WTC11 (cell line): ENCODE data around the gene ELN. TPM values are rescaled to one million over a fixed set of nuclear protein-coding genes. Genes with fewer than 3 reads are reported as not detected.

Source experiments
- ATAC-seq: fragments of 200-7000 bp; cut with Tn5 transposase; 2 replicates; pipeline ENCODE4 v1.10.0; 2021; ENCODE audit warnings: mild to moderate bottlenecking, moderate library complexity
- CTCF ChIA-PET: fragments of 300-600 bp; sonication (Branson Sonifier 250); formaldehyde crosslinking; loops from one replicate; lab custom pipeline; 2021; ENCODE audit warnings: antibody characterized with exemption; lab: Charles Lee
- POLR2A ChIA-PET: fragments of 350-600 bp; sonication (Branson Sonifier 250); formaldehyde crosslinking; loops from one replicate; lab custom pipeline; 2021; ENCODE audit warnings: antibody characterized with exemption; lab: Charles Lee
- DNase-seq: peaks from one replicate; pipeline ENCODE4 v3.0.0; 2021; ENCODE audit warnings: low spot score
- H3K27ac Mint-ChIP-seq: 2 replicates; pipeline ENCODE4 v1.8.0; 2021; ENCODE audit warnings: mixed read lengths
- H3K27me3 Mint-ChIP-seq: 2 replicates; pipeline ENCODE4 v1.8.0; 2021; ENCODE audit warnings: low read depth, mild to moderate bottlenecking, moderate library complexity, mixed read lengths
- H3K36me3 Mint-ChIP-seq: 2 replicates; pipeline ENCODE4 v1.8.0; 2021; ENCODE audit warnings: mixed read lengths
- H3K4me1 Mint-ChIP-seq: 2 replicates; pipeline ENCODE4 v1.8.0; 2022; ENCODE audit warnings: mixed read lengths
- H3K4me3 Mint-ChIP-seq: 2 replicates; pipeline ENCODE4 v1.8.0; 2021; ENCODE audit warnings: mild to moderate bottlenecking, moderate library complexity, mixed read lengths
- H3K9me3 Mint-ChIP-seq: 2 replicates; pipeline ENCODE4 v1.8.0; 2021; ENCODE audit warnings: mixed read lengths
- EMX1 ChIP-seq: fragments of 250-450 bp; sonication (Bioruptor Pico); IDR thresholded peaks from 2 replicates; pipeline ENCODE4 v1.8.0; 2021; ENCODE audit warnings: mild to moderate bottlenecking
- GRHL2 ChIP-seq: fragments of 250-450 bp; sonication (Bioruptor Pico); IDR thresholded peaks from 2 replicates; pipeline ENCODE4 v1.8.0; 2022; ENCODE audit warnings: mild to moderate bottlenecking, moderate library complexity; ENCODE audit not compliant: insufficient replicate concordance, severe bottlenecking
- TEAD1 ChIP-seq: sonication (generic); formaldehyde crosslinking; IDR thresholded peaks from 2 replicates; pipeline ENCODE4 v1.8.0; 2022; ENCODE audit warnings: mild to moderate bottlenecking, missing genetic modification reagents
- ZNF121 ChIP-seq: sonication (generic); formaldehyde crosslinking; IDR thresholded peaks from 2 replicates; pipeline ENCODE4 v1.8.0; 2023; ENCODE audit warnings: missing genetic modification reagents
- ZNF671 ChIP-seq: fragments of 250-450 bp; sonication (Bioruptor Pico); IDR thresholded peaks from 2 replicates; pipeline ENCODE4 v1.8.0; 2021; ENCODE audit warnings: mild to moderate bottlenecking
- ZSCAN18 ChIP-seq: fragments of 250-450 bp; sonication (Bioruptor Pico); IDR thresholded peaks from 2 replicates; pipeline ENCODE4 v2.1.2; 2022; ENCODE audit warnings: mild to moderate bottlenecking, moderate library complexity
- total RNA-seq: library from RNA; stranded (reverse); gene quantifications from 3 replicates; pipeline ENCODE4 v1.2.3, GENCODE V29; 2021
- TF ChIP-seq, protein P1 (sequence below): sonication (generic); formaldehyde crosslinking; IDR thresholded peaks from 2 replicates; pipeline ENCODE4 v1.8.0; 2022; ENCODE audit warnings: mild to moderate bottlenecking, missing genetic modification reagents
- TF ChIP-seq, protein P2 (sequence below): sonication (generic); formaldehyde crosslinking; IDR thresholded peaks from 2 replicates; pipeline ENCODE4 v1.8.0; 2022; ENCODE audit warnings: missing genetic modification reagents
- TF ChIP-seq, protein P3 (sequence below): fragments of 250-450 bp; sonication (Bioruptor Pico); conservative IDR thresholded peaks from 2 replicates; pipeline ENCODE4 v1.9.0; 2021; ENCODE audit warnings: mild to moderate bottlenecking

Gene ELN
- total RNA-seq, 1 experiment from 2014 or later, result 3.3 TPM

DNA sequence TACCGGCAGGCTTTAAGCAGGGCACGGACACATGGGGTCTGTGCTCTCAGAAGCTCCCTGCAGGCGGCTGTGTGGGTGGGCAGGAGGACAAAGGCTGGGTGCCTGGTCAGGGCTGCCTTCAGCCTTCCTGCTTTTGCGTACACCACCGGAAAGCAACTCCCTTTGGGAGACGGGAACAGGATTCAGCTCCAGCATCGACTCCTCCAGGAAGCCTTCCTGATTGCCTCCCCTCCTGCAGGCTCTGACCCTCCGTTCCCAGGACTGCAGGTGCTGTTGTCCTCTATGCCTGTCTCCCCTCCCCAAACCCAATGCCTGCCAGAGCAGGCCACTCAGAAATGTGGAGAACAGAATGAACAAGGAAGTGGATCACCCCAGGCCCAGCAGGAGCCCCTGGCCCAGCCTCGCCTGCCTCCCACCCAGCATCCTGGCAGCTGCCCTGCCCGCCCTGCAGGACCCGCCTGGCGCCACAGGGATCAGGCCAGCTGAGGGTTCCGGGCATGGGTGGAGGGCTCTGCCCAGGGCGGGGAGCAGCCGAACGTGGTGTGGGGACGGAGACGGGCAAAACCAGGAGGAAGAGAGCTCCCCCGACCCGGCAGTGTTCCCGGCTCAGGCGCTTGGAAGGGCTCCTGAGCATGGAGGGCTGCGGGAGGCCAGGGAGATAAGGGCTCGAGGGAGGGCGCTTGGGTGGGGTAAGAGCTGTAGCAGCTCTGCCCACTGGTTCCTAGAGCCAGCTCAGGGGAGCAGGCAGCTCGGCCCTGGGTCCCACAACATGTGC lies 6.2 kb upstream of the ELN start:
- ChIA-PET CTCF (interaction anchor here (0.8 to 1.7 kb wide), 4 partner anchors 8 to 185 kb away, joined by 3 to 6 read pairs (median 4); no protein-coding TSS in a partner anchor), POLR2A (no interaction called here)
- Mint-ChIP-seq H3K4me3 (no peak overlapping the region), H3K27ac (no peak overlapping the region), H3K4me1 (peaks cover 11% of the 10 kb centered on the region), H3K36me3 (no peaks in the 10 kb centered on the region), H3K27me3 (0 out of 2 replicates have a peak, but pooled peaks cover 5% of the 10 kb centered on the region), H3K9me3 (no peaks in the 10 kb centered on the region)
- TF ChIP-seq, protein P1, sequence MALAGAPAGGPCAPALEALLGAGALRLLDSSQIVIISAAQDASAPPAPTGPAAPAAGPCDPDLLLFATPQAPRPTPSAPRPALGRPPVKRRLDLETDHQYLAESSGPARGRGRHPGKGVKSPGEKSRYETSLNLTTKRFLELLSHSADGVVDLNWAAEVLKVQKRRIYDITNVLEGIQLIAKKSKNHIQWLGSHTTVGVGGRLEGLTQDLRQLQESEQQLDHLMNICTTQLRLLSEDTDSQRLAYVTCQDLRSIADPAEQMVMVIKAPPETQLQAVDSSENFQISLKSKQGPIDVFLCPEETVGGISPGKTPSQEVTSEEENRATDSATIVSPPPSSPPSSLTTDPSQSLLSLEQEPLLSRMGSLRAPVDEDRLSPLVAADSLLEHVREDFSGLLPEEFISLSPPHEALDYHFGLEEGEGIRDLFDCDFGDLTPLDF (CRISPR knock-in tag), result no peak
- TF ChIP-seq, protein P2, sequence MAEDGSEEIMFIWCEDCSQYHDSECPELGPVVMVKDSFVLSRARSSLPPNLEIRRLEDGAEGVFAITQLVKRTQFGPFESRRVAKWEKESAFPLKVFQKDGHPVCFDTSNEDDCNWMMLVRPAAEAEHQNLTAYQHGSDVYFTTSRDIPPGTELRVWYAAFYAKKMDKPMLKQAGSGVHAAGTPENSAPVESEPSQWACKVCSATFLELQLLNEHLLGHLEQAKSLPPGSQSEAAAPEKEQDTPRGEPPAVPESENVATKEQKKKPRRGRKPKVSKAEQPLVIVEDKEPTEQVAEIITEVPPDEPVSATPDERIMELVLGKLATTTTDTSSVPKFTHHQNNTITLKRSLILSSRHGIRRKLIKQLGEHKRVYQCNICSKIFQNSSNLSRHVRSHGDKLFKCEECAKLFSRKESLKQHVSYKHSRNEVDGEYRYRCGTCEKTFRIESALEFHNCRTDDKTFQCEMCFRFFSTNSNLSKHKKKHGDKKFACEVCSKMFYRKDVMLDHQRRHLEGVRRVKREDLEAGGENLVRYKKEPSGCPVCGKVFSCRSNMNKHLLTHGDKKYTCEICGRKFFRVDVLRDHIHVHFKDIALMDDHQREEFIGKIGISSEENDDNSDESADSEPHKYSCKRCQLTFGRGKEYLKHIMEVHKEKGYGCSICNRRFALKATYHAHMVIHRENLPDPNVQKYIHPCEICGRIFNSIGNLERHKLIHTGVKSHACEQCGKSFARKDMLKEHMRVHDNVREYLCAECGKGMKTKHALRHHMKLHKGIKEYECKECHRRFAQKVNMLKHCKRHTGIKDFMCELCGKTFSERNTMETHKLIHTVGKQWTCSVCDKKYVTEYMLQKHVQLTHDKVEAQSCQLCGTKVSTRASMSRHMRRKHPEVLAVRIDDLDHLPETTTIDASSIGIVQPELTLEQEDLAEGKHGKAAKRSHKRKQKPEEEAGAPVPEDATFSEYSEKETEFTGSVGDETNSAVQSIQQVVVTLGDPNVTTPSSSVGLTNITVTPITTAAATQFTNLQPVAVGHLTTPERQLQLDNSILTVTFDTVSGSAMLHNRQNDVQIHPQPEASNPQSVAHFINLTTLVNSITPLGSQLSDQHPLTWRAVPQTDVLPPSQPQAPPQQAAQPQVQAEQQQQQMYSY (CRISPR knock-in tag), result peak; percentile 44
- ATAC-seq, result no peak
- no peak for DNase-seq

DNA sequence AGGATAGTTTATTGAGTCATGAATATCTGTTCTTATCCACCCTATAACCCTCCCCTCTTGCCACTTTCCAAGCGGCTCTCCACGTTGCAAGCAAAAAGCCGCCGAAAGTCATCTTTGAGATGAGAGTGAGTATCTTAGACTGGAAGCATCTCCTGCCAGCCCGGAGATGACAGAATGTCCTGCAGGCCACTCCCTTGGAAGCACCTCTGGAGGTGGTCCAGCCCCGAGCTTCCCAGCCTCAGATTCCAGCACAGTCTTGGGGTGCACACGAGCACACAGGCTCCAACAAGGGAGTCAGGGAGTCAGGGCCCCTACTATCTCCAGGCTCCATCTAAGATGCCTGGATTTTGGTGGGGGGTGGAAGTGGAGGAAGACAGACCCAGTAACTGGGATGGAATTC lies 5.5 kb upstream of the ELN start:
- ChIA-PET CTCF (interaction anchor here (0.6 to 1.7 kb wide), 5 partner anchors 8 to 184 kb away, joined by 3 to 6 read pairs (median 3); no protein-coding TSS in a partner anchor), POLR2A (no interaction called here)
- ATAC-seq (no peak), DNase-seq (no peak)
- H3K27me3 Mint-ChIP-seq, result 0 out of 2 replicates have a peak, but pooled peaks cover 5% of the 10 kb centered on the region
- H3K27ac Mint-ChIP-seq, result no peak overlapping the region
- peaks cover 16% of the 10 kb centered on the region for H3K4me1 Mint-ChIP-seq
- no peak overlapping the region for H3K4me3 Mint-ChIP-seq
- H3K36me3 Mint-ChIP-seq, result no peaks in the 10 kb centered on the region
- H3K9me3 Mint-ChIP-seq, result no peaks in the 10 kb centered on the region
- TF ChIP-seq ZSCAN18 (CRISPR knock-in tag) (no peak), TEAD1 (no peak)

DNA sequence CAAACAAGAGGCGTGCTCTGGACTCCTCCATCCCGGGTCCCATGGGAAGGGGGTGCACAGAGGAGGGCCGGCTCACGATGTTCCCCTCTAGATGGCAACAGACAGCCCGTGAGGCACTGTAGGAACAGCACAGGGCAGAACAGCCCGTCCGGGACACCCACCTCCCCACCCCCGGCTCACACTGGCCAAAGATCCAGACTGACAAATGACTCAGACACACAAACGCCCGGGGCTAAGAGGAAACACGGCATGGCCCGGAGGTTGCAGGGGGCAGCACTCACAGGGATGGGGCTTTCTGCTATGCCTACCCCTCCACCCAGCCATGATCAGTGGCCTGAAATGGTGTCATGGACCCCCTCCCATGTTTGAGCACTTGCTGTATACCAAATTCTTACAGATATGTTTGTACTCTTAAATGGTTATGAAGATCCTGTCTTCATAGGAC lies 4.9 kb upstream of the ELN start:
- POLR2A ChIA-PET, result no interaction called here
- ATAC-seq, result peak; percentile 27
- no peak overlapping the region for H3K27ac Mint-ChIP-seq
- no peaks in the 10 kb centered on the region for H3K36me3 Mint-ChIP-seq
- TF ChIP-seq, protein P3, sequence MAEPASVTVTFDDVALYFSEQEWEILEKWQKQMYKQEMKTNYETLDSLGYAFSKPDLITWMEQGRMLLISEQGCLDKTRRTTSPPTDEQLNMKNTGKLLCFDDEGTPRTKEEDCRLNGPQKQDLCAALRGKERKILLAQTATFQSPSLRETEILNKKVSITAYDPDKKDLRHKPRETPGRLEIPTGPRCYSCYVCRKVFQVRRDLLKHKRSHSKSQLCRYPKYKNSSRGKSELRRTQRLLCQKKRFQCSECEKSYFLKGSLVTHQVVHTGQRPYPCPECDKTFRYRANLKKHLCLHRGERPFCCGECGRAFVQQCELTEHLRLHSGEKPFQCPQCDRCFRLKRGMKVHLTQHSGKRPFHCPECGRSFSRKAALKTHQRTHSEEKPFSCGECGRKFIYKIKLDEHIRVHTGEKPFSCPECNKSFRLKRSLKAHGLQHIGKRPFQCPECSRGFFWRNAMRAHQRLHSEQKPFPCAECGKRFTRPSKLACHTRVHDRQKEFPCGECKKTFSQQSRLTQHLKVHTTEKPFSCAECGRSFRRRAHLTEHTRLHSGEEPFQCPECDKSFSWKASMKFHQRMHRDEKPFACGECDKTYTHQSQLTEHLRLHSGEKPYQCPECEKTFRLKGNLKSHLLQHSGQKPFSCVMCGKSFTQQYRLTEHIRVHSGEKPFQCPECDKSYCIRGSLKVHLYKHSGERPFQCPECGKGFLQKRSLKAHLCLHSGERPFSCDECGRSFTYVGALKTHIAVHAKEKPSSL (CRISPR knock-in tag), result no peak
- TF ChIP-seq ZNF671 (CRISPR knock-in tag) (no peak), ZNF121 (CRISPR knock-in tag) (peak; percentile 60; the same call in 1 of the 2 replicates), GRHL2 (CRISPR knock-in tag) (no peak), EMX1 (CRISPR knock-in tag) (no peak)
- TF ChIP-seq, protein P2 (CRISPR knock-in tag), result no peak
- H3K27me3 Mint-ChIP-seq, result 0 out of 2 replicates have a peak, but pooled peaks cover 5% of the 10 kb centered on the region
- no peak overlapping the region for H3K4me3 Mint-ChIP-seq
- H3K9me3 Mint-ChIP-seq, result no peaks in the 10 kb centered on the region
- peaks cover 16% of the 10 kb centered on the region for H3K4me1 Mint-ChIP-seq
- CTCF ChIA-PET, result interaction anchor here (0.5 kb wide), 1 partner anchor 172 kb away, joined by 3 read pairs; no protein-coding TSS in a partner anchor
- no peak for DNase-seq
